Measurements from ENCODE around the gene ARHGEF19.

- TF ChIP-seq SMAD3 (CRISPR knock-in tag; IDR thresholded peaks at IDR 0.05) (no peak), REL (CRISPR knock-in tag; conservative IDR thresholded peaks at IDR 0.05) (no peak), ZBTB33 (CRISPR knock-in tag; IDR thresholded peaks at IDR 0.05) (no peak), PTBP1 (IDR thresholded peaks at IDR 0.05; ENCODE audit: low read depth, low read length, poor library complexity, severe bottlenecking) (no peak), CTCF (CRISPR knock-in tag; IDR thresholded peaks at IDR 0.05) (no peak), ZNF574 (CRISPR knock-in tag; IDR thresholded peaks at IDR 0.05) (no peak), KDM5B (CRISPR knock-in tag; IDR thresholded peaks at IDR 0.05; ENCODE audit: borderline replicate concordance) (no peak), SYNCRIP (IDR thresholded peaks at IDR 0.05; ENCODE audit: insufficient read depth, low read depth, low read length) (no peak)
These were observed 22.9 kb upstream of the ARHGEF19 start for GRCh38 chr1:16235347-16235746.

Data from HepG2 (cell line).